K562 (cell line): ENCODE results near the gene PRTN3. TPM values are rescaled to one million over a fixed set of nuclear protein-coding genes. Genes with fewer than 3 reads are reported as not detected.

Source experiments
- ATAC-seq: fragments of 200-7000 bp; cut with Tn5 transposase; 3 replicates; pipeline ENCODE4 v1.9.1; 2020; ENCODE audit warnings: moderate library complexity
- BruUV-seq: library from RNA; stranded (reverse); fragments of 400-500 nt; replicated peaks from 2 replicates; lab custom pipeline; 2021; lab: Mats Ljungman, UMichigan
- CTCF ChIA-PET: fragments of 300-600 bp; formaldehyde crosslinking; extraction: SDS; loops from one replicate; lab custom pipeline; 2021; ENCODE audit warnings: low intra/inter-chr PET ratio; lab: Yijun Ruan, JAX
- POLR2A ChIA-PET: fragments of 300-600, 350-650 bp; sonication (Branson Sonifier 250); formaldehyde crosslinking; extraction: SDS; loops from one replicate; lab custom pipeline; 2021; ENCODE audit warnings: antibody characterized with exemption, inconsistent platforms; lab: Yijun Ruan, JAX
- DNase-seq, 4 experiments: peaks; one replicate each; pipeline versions ENCODE4 v3.0.0 to v3.0.0-alpha.2; 2011 to 2018; ENCODE audit warnings: low spot score in 3 of 4, mixed read lengths in 3 of 4; ENCODE audit errors: extremely low read depth in 1 of 4
- FAIRE-seq: peaks from 2 replicates; lab custom pipeline; 2011; peaks lifted over from hg19 to GRCh38; lab: Jason Lieb, UNC
- H2AFZ ChIP-seq: 2 replicates; pipeline ENCODE4 v1.6.0; 2011; ENCODE audit warnings: low read depth, low read length, control low read depth, inconsistent platforms
- H3K27ac ChIP-seq: fragments of 200-600 bp; 3 replicates; pipeline ENCODE4 v1.8.0; 2011; ENCODE audit warnings: low read depth, mild to moderate bottlenecking, control low read depth, inconsistent platforms, low read length, moderate library complexity, mixed read lengths; ENCODE audit errors: extremely low read depth
- H3K27me3 ChIP-seq, 2 experiments: fragments of 300-600 bp in 1 of 2; 2 replicates in 1 of 2; 3 replicates in 1 of 2; pipeline versions ENCODE4 v1.6.0 to v1.8.0; 2011; ENCODE audit warnings: inconsistent platforms in 2 of 2, low read length in 2 of 2, mild to moderate bottlenecking in 1 of 2, mixed read lengths in 1 of 2, moderate library complexity in 1 of 2; ENCODE audit not compliant: control insufficient read depth in 2 of 2, insufficient read depth in 2 of 2
- H3K36me3 ChIP-seq: fragments of 300-600 bp; 3 replicates; pipeline ENCODE4 v1.8.0; 2011; ENCODE audit warnings: mild to moderate bottlenecking, low read length, inconsistent platforms; ENCODE audit not compliant: control insufficient read depth, insufficient read depth
- H3K4me1 ChIP-seq, 2 experiments: fragments of 200-600 bp in 1 of 2; replicated peaks in 1 of 2; 2 replicates in 1 of 2; 3 replicates in 1 of 2; pipeline versions ENCODE4 v1.5.1 to v1.8.0; 2011; ENCODE audit warnings: inconsistent platforms in 2 of 2, low read length in 2 of 2, mild to moderate bottlenecking in 1 of 2, mixed read lengths in 1 of 2, moderate library complexity in 1 of 2; ENCODE audit not compliant: control insufficient read depth in 2 of 2, insufficient read depth in 2 of 2
- H3K4me2 ChIP-seq: 2 replicates; pipeline ENCODE4 v1.6.1; 2011; ENCODE audit warnings: low read length, control low read depth, inconsistent platforms, mixed read lengths; ENCODE audit not compliant: insufficient read depth
- H3K4me3 ChIP-seq: fragments of 200-600 bp; sonication (generic), shearing (Covaris generic); 2 replicates; pipeline ENCODE4 v1.5.1; 2016; ENCODE audit warnings: control low read depth, inconsistent platforms
- H3K79me2 ChIP-seq: fragments of 200-600 bp; 3 replicates; pipeline ENCODE4 v1.8.0; 2011; ENCODE audit warnings: low read length, inconsistent platforms; ENCODE audit not compliant: control insufficient read depth, insufficient read depth
- H3K9ac ChIP-seq, 2 experiments: 2 replicates each; pipeline versions ENCODE4 v1.6.0 to v1.6.1; 2011; ENCODE audit warnings: low read depth in 2 of 2, low read length in 2 of 2, control low read depth in 1 of 2, inconsistent platforms in 1 of 2, mild to moderate bottlenecking in 1 of 2, mixed read lengths in 1 of 2; ENCODE audit not compliant: insufficient read depth in 1 of 2
- H3K9me1 ChIP-seq: one replicate; pipeline ENCODE4 v1.6.0; 2011; ENCODE audit warnings: inconsistent platforms, mild to moderate bottlenecking, low read length, moderate library complexity; ENCODE audit not compliant: control insufficient read depth, insufficient read depth
- H3K9me3 ChIP-seq: replicated peaks from 2 replicates; pipeline ENCODE4 v1.5.1; 2011; ENCODE audit warnings: low read depth, low read length, inconsistent platforms; ENCODE audit not compliant: control insufficient read depth, insufficient read depth
- H4K20me1 ChIP-seq: replicated peaks from 2 replicates; pipeline ENCODE4 v1.6.1; 2011; ENCODE audit warnings: low read length, inconsistent platforms, mixed read lengths; ENCODE audit not compliant: control insufficient read depth, insufficient read depth
- FOXK1 ChIP-seq: sonication (generic); formaldehyde crosslinking; IDR thresholded peaks from 2 replicates; pipeline ENCODE4 v1.8.0; 2022; ENCODE audit warnings: missing genetic modification reagents, mild to moderate bottlenecking, borderline replicate concordance
- MED1 ChIP-seq: sonication (generic); formaldehyde crosslinking; IDR thresholded peaks from 2 replicates; pipeline ENCODE4 v1.8.1; 2023; ENCODE audit warnings: missing genetic modification reagents, borderline replicate concordance
- POLR2G ChIP-seq: fragments of 200-400 bp; formaldehyde crosslinking; IDR thresholded peaks from 2 replicates; pipeline ENCODE4 v1.6.1; 2017; ENCODE audit warnings: low read depth, mild to moderate bottlenecking, antibody characterized with exemption, low read length, moderate library complexity
- RBFOX2 ChIP-seq: fragments of 200-400 bp; formaldehyde crosslinking; IDR thresholded peaks from 2 replicates; pipeline ENCODE4 v1.6.1; 2017; ENCODE audit warnings: low read depth, mild to moderate bottlenecking, low read length, moderate library complexity
- ZNF395 ChIP-seq: fragments of 200-800 bp; sonication (Bioruptor generic); IDR thresholded peaks from 2 replicates; pipeline ENCODE4 v1.6.1; 2017; ENCODE audit warnings: missing genetic modification characterization, missing compliant biosample characterization
- whole genome bisulfite sequencing: fragments of 100-300 bp; shearing (Covaris generic); methylation state at CpG from one replicate; pipeline ENCODE4 v1.1.6; 2016; ENCODE audit warnings: low coverage, mixed read lengths; ENCODE audit not compliant: insufficient coverage; ENCODE audit errors: missing lambda C conversion rate; 5-methylcytosine and 5-hydroxymethylcytosine counted together
- in situ Hi-C: fragments of 300-500 bp; cut with MboI; formaldehyde crosslinking; loops from 4 replicates; pipeline ENCODE4 v1.15.0; 2018; ENCODE audit warnings: inconsistent platforms, mixed read lengths
- intact Hi-C: fragments of 100-400 bp; cut with micrococcal nuclease; formaldehyde crosslinking; loops from 2 replicates; pipeline ENCODE4 v1.14.2; 2022
- polyA plus RNA-seq, 8 experiments: library from polyadenylated mRNA; depleted of rRNA in 4 of 8; stranded (reverse) in 5 of 8; unstranded in 3 of 8; fragments of >200 nt; fragmentation: Nextera tagmentation in 2 of 8; fragmentation: Illumina TruSeq in 1 of 8; extraction: Ambion mirVana in 2 of 8; extraction: Trizol in 1 of 8; gene quantifications; 2 replicates each; pipeline versions ENCODE4 v1.2.1 to v1.2.3, GENCODE V29; 2011 to 2014; ENCODE audit warnings: inconsistent platforms in 1 of 8, missing spikeins in 1 of 8
- total RNA-seq, 7 experiments: library from RNA; depleted of rRNA in 6 of 7; stranded (reverse); fragments of >200 nt in 6 of 7; fragmentation: Illumina TruSeq in 2 of 7; extraction: Trizol in 2 of 7; gene quantifications; 2 replicates each; pipeline versions ENCODE4 v1.2.1 to v1.2.3, GENCODE V29; 2011 to 2021; ENCODE audit warnings: low replicate concordance in 1 of 7

PRTN3 gene
- total and polyA plus RNA-seq, 9 of the 15 experiments (the other 6 are each of a cell fraction or from before 2014, with no cell fraction given) = 0.14 to 0.86 (median 0.43) TPM; not detected in 3

GRCh38 chr19:824885-825284 lies 15.9 kb upstream of the PRTN3 start:
- no peaks in the 10 kb centered on the region for H3K27me3 ChIP-seq

More at GRCh38 chr19:824885-825284, 15.9 kb upstream of the PRTN3 start:
- intact Hi-C loops (no loop called here), in situ Hi-C loops (no loop called here)
- no peak overlapping the region for H2AFZ ChIP-seq
- H3K4me3 ChIP-seq = no peak overlapping the region
- H3K36me3 ChIP-seq = no peaks in the 10 kb centered on the region
- H3K4me2 ChIP-seq = no peak overlapping the region
- WGBS = 75% methylated on average over 15 of the region's 15 CpGs
- no peaks in the 10 kb centered on the region for H3K9me3 ChIP-seq
- H3K79me2 ChIP-seq = peaks cover 22% of the 10 kb centered on the region; the same call in 2 of the 3 replicates
- peak overlapping the region; percentile 39; the same call in 1 of the 3 replicates for H3K27ac ChIP-seq
- POLR2A ChIA-PET = interaction anchor here (0.6 to 2.4 kb wide), 2 partner anchors 24 to 168 kb away, joined by 3 to 9 read pairs; no protein-coding TSS in a partner anchor
- H3K4me1 ChIP-seq = peaks cover 15 to 71% of the 10 kb centered on the region in 2 experiments
- no TSS peak for BruUV-seq
- H3K9me1 ChIP-seq = no peaks in the 10 kb centered on the region
- FAIRE-seq (no peak), ATAC-seq (no peak), DNase-seq (no peak)
- TF ChIP-seq POLR2G = 0 out of 2 replicates have a peak, but pooled peaks have one; percentile 43
- 0 out of 2 replicates have a peak, but pooled peaks have one; percentile 36 for TF ChIP-seq ZNF395
- TF ChIP-seq MED1 (CRISPR knock-in tag) = no peak
- no peak for TF ChIP-seq FOXK1 (CRISPR knock-in tag)
- TF ChIP-seq RBFOX2 = peak; percentile 55
- CTCF ChIA-PET = no interaction called here
- no peaks in the 10 kb centered on the region for H4K20me1 ChIP-seq
- peak overlapping the region in 1 of 2 experiments; percentile 86; a peak in 2 of 4 replicates for H3K9ac ChIP-seq
